HEK293T (cell line): Measurements from ENCODE around the gene FBXO10.

Experiments
- BHLHE40 ChIP-seq: fragments of 450-650 bp; IDR thresholded peaks from 2 replicates; pipeline ENCODE4 v1.6.1; 2016; ENCODE audit warnings: mild to moderate bottlenecking, moderate library complexity, borderline replicate concordance
- CTBP1 ChIP-seq: fragments of 450-650 bp; IDR thresholded peaks from 2 replicates; pipeline ENCODE4 v1.6.1; 2016; ENCODE audit warnings: borderline replicate concordance
- ELF4 ChIP-seq: fragments of 450-650 bp; IDR thresholded peaks from 2 replicates; pipeline ENCODE4 v1.6.1; 2017; ENCODE audit warnings: antibody characterized with exemption
- FOXA1 ChIP-seq: fragments of 450-650 bp; IDR thresholded peaks from 2 replicates; pipeline ENCODE4 v1.6.1; 2016; ENCODE audit warnings: mild to moderate bottlenecking
- FOXK2 ChIP-seq: fragments of 450-650 bp; IDR thresholded peaks from 2 replicates; pipeline ENCODE4 v1.6.1; 2016; ENCODE audit warnings: mild to moderate bottlenecking
- FOXM1 ChIP-seq: fragments of 450-650 bp; IDR thresholded peaks from 2 replicates; pipeline ENCODE4 v1.6.1; 2017; ENCODE audit warnings: mild to moderate bottlenecking, borderline replicate concordance
- HDGF ChIP-seq: fragments of 450-650 bp; IDR thresholded peaks from 2 replicates; pipeline ENCODE4 v1.6.1; 2017; ENCODE audit warnings: antibody characterized with exemption, borderline replicate concordance
- L3MBTL2 ChIP-seq: fragments of 450-650 bp; conservative IDR thresholded peaks from 2 replicates; pipeline ENCODE4 v1.6.1; 2016; ENCODE audit warnings: mild to moderate bottlenecking
- NFRKB ChIP-seq: fragments of 450-650 bp; IDR thresholded peaks from 2 replicates; pipeline ENCODE4 v1.6.1; 2016; ENCODE audit warnings: mild to moderate bottlenecking, moderate library complexity
- PKNOX1 ChIP-seq: fragments of 450-650 bp; IDR thresholded peaks from 2 replicates; pipeline ENCODE4 v1.6.1; 2016
- SP1 ChIP-seq: fragments of 450-650 bp; IDR thresholded peaks from 2 replicates; pipeline ENCODE4 v1.6.1; 2017
- TARDBP ChIP-seq: fragments of 450-650 bp; IDR thresholded peaks from 2 replicates; pipeline ENCODE4 v1.6.1; 2016

GRCh38 chr9:37575001-37575400 lies 1.2 kb downstream of the FBXO10 start:
- TF ChIP-seq HDGF = no peak
- TF ChIP-seq PKNOX1 = 0 out of 2 replicates have a peak, but pooled peaks have one; percentile 27
- TF ChIP-seq CTBP1 = no peak
- TF ChIP-seq TARDBP = no peak
- TF ChIP-seq ELF4 = no peak
- TF ChIP-seq L3MBTL2 = no peak
- no peak for TF ChIP-seq FOXA1
- TF ChIP-seq SP1 = no peak
- TF ChIP-seq NFRKB = no peak
- TF ChIP-seq BHLHE40 = no peak
- no peak for TF ChIP-seq FOXK2
- TF ChIP-seq FOXM1 = no peak
